Liver (tissue), 9 donors: ENCODE measurements around the gene PLCB4. TPM values are rescaled to one million over a fixed set of nuclear protein-coding genes. Genes with fewer than 3 reads are reported as not detected.

Source experiments
- DNase-seq: peaks from one replicate; pipeline ENCODE4 v3.0.0-alpha.2; 2017; ENCODE audit warnings: low spot score
- H3K27ac ChIP-seq, 2 donors: one replicate each; pipeline ENCODE4 v1.7.0; 2013; ENCODE audit warnings: inconsistent platforms in 2 of 2, low read length in 2 of 2, control low read depth in 1 of 2, low read depth in 1 of 2, mild to moderate bottlenecking in 1 of 2
- H3K27me3 ChIP-seq, 4 donors: one replicate each; pipeline versions ENCODE4 v1.6.1 to v1.7.0; 2013; ENCODE audit warnings: low read length in 3 of 4, inconsistent platforms in 1 of 4, mild to moderate bottlenecking in 1 of 4, moderate library complexity in 1 of 4; ENCODE audit not compliant: control insufficient read depth in 4 of 4, insufficient read depth in 4 of 4
- H3K36me3 ChIP-seq, 4 donors: one replicate each; pipeline versions ENCODE4 v1.6.1 to v1.7.0; 2013; ENCODE audit warnings: low read length in 3 of 4, mild to moderate bottlenecking in 3 of 4, low read depth in 1 of 4, moderate library complexity in 1 of 4; ENCODE audit not compliant: control insufficient read depth in 4 of 4, insufficient read depth in 3 of 4
- H3K4me1 ChIP-seq, 4 donors: one replicate each; pipeline versions ENCODE4 v1.6.1 to v1.7.0; 2013; ENCODE audit warnings: low read length in 3 of 4, mild to moderate bottlenecking in 3 of 4, moderate library complexity in 1 of 4; ENCODE audit not compliant: control insufficient read depth in 4 of 4, insufficient read depth in 4 of 4
- H3K4me3 ChIP-seq, 3 donors: one replicate each; pipeline versions ENCODE4 v1.6.1 to v1.7.0; 2013; ENCODE audit warnings: low read length in 3 of 3, control low read depth in 1 of 3, low read depth in 1 of 3, mild to moderate bottlenecking in 1 of 3
- H3K9ac ChIP-seq, 2 donors: one replicate each; pipeline ENCODE4 v1.7.0; 2013; ENCODE audit warnings: low read length in 2 of 2, mild to moderate bottlenecking in 2 of 2, moderate library complexity in 2 of 2, control low read depth in 1 of 2, low read depth in 1 of 2
- H3K9me3 ChIP-seq, 4 donors: one replicate each; pipeline versions ENCODE4 v1.6.1 to v1.7.0; 2013; ENCODE audit warnings: low read length in 3 of 4; ENCODE audit not compliant: control insufficient read depth in 4 of 4
- ATF3 ChIP-seq: IDR thresholded peaks from 2 replicates; pipeline ENCODE4 v1.6.1; 2016; ENCODE audit warnings: antibody characterized with exemption
- CTCF ChIP-seq: fragments of 150-350 bp; IDR thresholded peaks from 2 replicates; pipeline ENCODE4 v1.5.1; 2017; ENCODE audit warnings: improper control_type of control experiment, low read depth, low read length; ENCODE audit not compliant: missing input control
- FOXA1 ChIP-seq: IDR thresholded peaks from 2 replicates; pipeline ENCODE4 v1.6.1; 2016; ENCODE audit warnings: antibody characterized with exemption
- FOXA2 ChIP-seq: IDR thresholded peaks from 2 replicates; pipeline ENCODE4 v1.6.1; 2016; ENCODE audit warnings: antibody characterized with exemption
- GABPA ChIP-seq, 2 donors: IDR thresholded peaks in 1 of 2; conservative IDR thresholded peaks in 1 of 2; 2 replicates each; pipeline ENCODE4 v1.6.1; 2016; ENCODE audit warnings: antibody characterized with exemption in 2 of 2, mild to moderate bottlenecking in 1 of 2, moderate library complexity in 1 of 2
- HNF4G ChIP-seq: IDR thresholded peaks from 2 replicates; pipeline ENCODE4 v1.6.1; 2016; ENCODE audit warnings: antibody characterized with exemption
- MAX ChIP-seq: IDR thresholded peaks from 2 replicates; pipeline ENCODE4 v1.6.1; 2016; ENCODE audit warnings: antibody characterized with exemption
- RAD21 ChIP-seq, 2 donors: IDR thresholded peaks; 2 replicates each; pipeline ENCODE4 v1.6.1; 2016; ENCODE audit warnings: antibody characterized with exemption in 2 of 2, mild to moderate bottlenecking in 2 of 2
- REST ChIP-seq: IDR thresholded peaks from 2 replicates; pipeline ENCODE4 v1.6.1; 2016; ENCODE audit warnings: antibody characterized with exemption, mild to moderate bottlenecking
- RXRA ChIP-seq, 2 donors: IDR thresholded peaks; 2 replicates each; pipeline ENCODE4 v1.6.1; 2017 to 2018; ENCODE audit warnings: antibody characterized with exemption in 2 of 2, mild to moderate bottlenecking in 1 of 2
- SP1 ChIP-seq: IDR thresholded peaks from 2 replicates; pipeline ENCODE4 v1.6.1; 2018; ENCODE audit warnings: antibody characterized with exemption, mild to moderate bottlenecking
- TAF1 ChIP-seq: conservative IDR thresholded peaks from 2 replicates; pipeline ENCODE4 v1.6.1; 2016; ENCODE audit warnings: antibody characterized with exemption, mild to moderate bottlenecking
- YY1 ChIP-seq: IDR thresholded peaks from 2 replicates; pipeline ENCODE4 v1.6.1; 2016; ENCODE audit warnings: antibody characterized with exemption, mild to moderate bottlenecking
- ZBTB33 ChIP-seq: IDR thresholded peaks from 2 replicates; pipeline ENCODE4 v1.6.1; 2016; ENCODE audit warnings: antibody characterized with exemption
- WGBS: extraction: QIAGEN DNeasy Blood & Tissue Kit; methylation state at CpG from one replicate; pipeline ENCODE4 v1.1.7; 2013; 5-methylcytosine and 5-hydroxymethylcytosine counted together
- polyA plus RNA-seq, 2 donors: library from polyadenylated mRNA; stranded (reverse) in 1 of 2; unstranded in 1 of 2; fragments of 200-250 nt in 1 of 2; fragments of >200 nt in 1 of 2; fragmentation: Nextera tagmentation in 1 of 2; extraction: Ambion mirVana in 1 of 2; gene quantifications; one replicate each; pipeline versions ENCODE4 v1.2.1 to v1.2.3, GENCODE V29; 2013 to 2015
- total RNA-seq, 2 donors: library from RNA; depleted of rRNA; stranded (reverse); fragments of >200 nt; gene quantifications; one replicate each; pipeline ENCODE4 v1.2.3, GENCODE V29; 2014
- donor health status: healthy.
- donor health status: healthy.
- donor health status: healthy.
- donor health status: healthy.
- donor health status: healthy.

PLCB4 gene
- total and polyA plus RNA-seq, 4 donors: 0.14 to 0.67 (median 0.30) TPM

- H3K9me3 ChIP-seq: peaks cover 0 to 1% (median 0%) of the 10 kb centered on the region in 4 donors
- no peak overlapping the region for H3K27ac ChIP-seq
- H3K36me3 ChIP-seq: no peaks in the 10 kb centered on the region
- TF ChIP-seq SP1: no peak
- TF ChIP-seq YY1: no peak
- no peak for TF ChIP-seq FOXA1
- TF ChIP-seq FOXA2: no peak
- no peak for TF ChIP-seq ATF3
- no peak for TF ChIP-seq RXRA (IDR thresholded peaks at IDR 0.05)
- TF ChIP-seq HNF4G: no peak
- no peak for TF ChIP-seq ZBTB33
- no peak for TF ChIP-seq TAF1
- TF ChIP-seq RAD21 (IDR thresholded peaks at IDR 0.05): no peak
- no peak for TF ChIP-seq REST
- no peak for TF ChIP-seq GABPA (IDR thresholded peaks at IDR 0.05 in 1 of 2, conservative IDR thresholded peaks at IDR 0.05 in 1 of 2)
- TF ChIP-seq MAX: no peak
- WGBS: 21% methylated on average over 1 of the region's 1 CpG
- H3K9ac ChIP-seq: no peak overlapping the region
- DNase-seq: no peak
- no peaks in the 10 kb centered on the region for H3K27me3 ChIP-seq
- H3K4me3 ChIP-seq: no peak overlapping the region
- peaks cover 0 to 1% (median 0%) of the 10 kb centered on the region in 4 donors for H3K4me1 ChIP-seq
Observed at GRCh38 chr20:9389346-9389745, 320.5 kb downstream of the PLCB4 start.

GRCh38 chr20:9390441-9390840 lies 321.6 kb downstream of the PLCB4 start:
- peaks cover 0 to 3% (median 0%) of the 10 kb centered on the region in 4 donors for H3K27me3 ChIP-seq

More at GRCh38 chr20:9390441-9390840, 321.6 kb downstream of the PLCB4 start:
- no peak for DNase-seq
- H3K27ac ChIP-seq: no peak overlapping the region
- no peak overlapping the region for H3K4me3 ChIP-seq
- no peaks in the 10 kb centered on the region for H3K36me3 ChIP-seq
- H3K9ac ChIP-seq: no peak overlapping the region
- peaks cover 0 to 1% (median 0%) of the 10 kb centered on the region in 4 donors for H3K4me1 ChIP-seq
- TF ChIP-seq SP1: no peak
- TF ChIP-seq CTCF: no peak
- TF ChIP-seq GABPA (IDR thresholded peaks at IDR 0.05 in 1 of 2, conservative IDR thresholded peaks at IDR 0.05 in 1 of 2): no peak
- TF ChIP-seq MAX: no peak
- no peak for TF ChIP-seq TAF1
- peaks cover 0 to 1% (median 0%) of the 10 kb centered on the region in 4 donors for H3K9me3 ChIP-seq
- 74% methylated on average over 3 of the region's 3 CpGs for WGBS
